Measurements from ENCODE around the gene SIK3. TPM values are rescaled to one million over a fixed set of nuclear protein-coding genes. Genes with fewer than 3 reads are reported as not detected.

SIK3 gene
- total RNA-seq, 1 experiment from 2014 or later = 14.5 TPM

GRCh38 chr11:116811194-116811593 is 287.0 kb downstream of the SIK3 start:
- ChIA-PET CTCF (no interaction called here), POLR2A (ENCODE audit: unreplicated experiment) (no interaction called here)
- Histone ChIP-seq H3K27me3 (ENCODE audit: low read length) (no peaks in the 10 kb centered on the region), H3K9me3 (ENCODE audit: low read length) (no peaks in the 10 kb centered on the region), H3K9me2 (replicated peaks; ENCODE audit: low read length) (no peaks in the 10 kb centered on the region; the same call in 1 of the 2 replicates), H3K27ac (ENCODE audit: low read length) (no peak overlapping the region), H3K4me3 (ENCODE audit: low read length) (no peak overlapping the region), H3K9ac (ENCODE audit: low read length) (no peak overlapping the region), H3K79me2 (ENCODE audit: low read length) (no peaks in the 10 kb centered on the region), H4K20me1 (ENCODE audit: low read length) (no peaks in the 10 kb centered on the region), H3K4me2 (ENCODE audit: low read length) (no peak overlapping the region), H3F3A (ENCODE audit: low read length, unreplicated experiment) (no peaks in the 10 kb centered on the region), H3K4me1 (ENCODE audit: insufficient read depth, low read length) (peaks cover 6% of the 10 kb centered on the region; the same call in 1 of the 2 replicates), H2AFZ (ENCODE audit: low read length) (0 out of 2 replicates have a peak overlapping the region, but pooled peaks have one; percentile 1), H3K36me3 (ENCODE audit: low read depth, low read length) (no peaks in the 10 kb centered on the region)
- no TSS peak for BruUV-seq (replicated peaks)
- TF ChIP-seq EZH2phosphoT487 (IDR thresholded peaks at IDR 0.05; ENCODE audit: borderline replicate concordance, low read length) (no peak), CTCF (conservative IDR thresholded peaks at IDR 0.05; ENCODE audit: low read depth, low read length) (no peak), EZH2 (IDR thresholded peaks at IDR 0.05; ENCODE audit: low read length, unreplicated experiment) (no peak)
- intact Hi-C loops (cut with micrococcal nuclease) = no loop called here
- ATAC-seq (no peak), DNase-seq (no peak)

GRCh38 chr11:116808262-116809175 is 289.7 kb downstream of the SIK3 start:
- Histone ChIP-seq H3K4me2 (ENCODE audit: low read length) (no peak overlapping the region), H3K79me2 (ENCODE audit: low read length) (no peaks in the 10 kb centered on the region), H3K4me1 (ENCODE audit: insufficient read depth, low read length) (peaks cover 6% of the 10 kb centered on the region; the same call in 1 of the 2 replicates), H3K27ac (ENCODE audit: low read length) (no peak overlapping the region), H3F3A (ENCODE audit: low read length, unreplicated experiment) (no peaks in the 10 kb centered on the region), H3K9me3 (ENCODE audit: low read length) (no peaks in the 10 kb centered on the region), H3K36me3 (ENCODE audit: low read depth, low read length) (no peaks in the 10 kb centered on the region), H3K27me3 (ENCODE audit: low read length) (no peaks in the 10 kb centered on the region), H4K20me1 (ENCODE audit: low read length) (no peaks in the 10 kb centered on the region), H2AFZ (ENCODE audit: low read length) (peak overlapping the region; percentile 31), H3K4me3 (ENCODE audit: low read length) (no peak overlapping the region), H3K9me2 (replicated peaks; ENCODE audit: low read length) (no peaks in the 10 kb centered on the region), H3K9ac (ENCODE audit: low read length) (no peak overlapping the region)
- TF ChIP-seq EZH2 (IDR thresholded peaks at IDR 0.05; ENCODE audit: low read length, unreplicated experiment) = no peak
- no peak for TF ChIP-seq CTCF (conservative IDR thresholded peaks at IDR 0.05; ENCODE audit: low read depth, low read length)
- no peak for TF ChIP-seq EZH2phosphoT487 (IDR thresholded peaks at IDR 0.05; ENCODE audit: borderline replicate concordance, low read length)
- no TSS peak for BruUV-seq (replicated peaks)
- intact Hi-C loops (cut with micrococcal nuclease) = no loop called here
- POLR2A ChIA-PET (ENCODE audit: unreplicated experiment) = no interaction called here
- CTCF ChIA-PET = no interaction called here
- DNase-seq (peak; percentile 43), ATAC-seq (no peak; the same call in 1 of the 2 replicates)
